Epidermal melanocyte (primary cell): Measurements from ENCODE around the gene SEZ6.

Experiments
- DNase-seq: peaks from one replicate; pipeline ENCODE4 v3.0.0; 2011; ENCODE audit warnings: low spot score; ENCODE audit not compliant: insufficient read length

SEZ6 gene

DNA sequence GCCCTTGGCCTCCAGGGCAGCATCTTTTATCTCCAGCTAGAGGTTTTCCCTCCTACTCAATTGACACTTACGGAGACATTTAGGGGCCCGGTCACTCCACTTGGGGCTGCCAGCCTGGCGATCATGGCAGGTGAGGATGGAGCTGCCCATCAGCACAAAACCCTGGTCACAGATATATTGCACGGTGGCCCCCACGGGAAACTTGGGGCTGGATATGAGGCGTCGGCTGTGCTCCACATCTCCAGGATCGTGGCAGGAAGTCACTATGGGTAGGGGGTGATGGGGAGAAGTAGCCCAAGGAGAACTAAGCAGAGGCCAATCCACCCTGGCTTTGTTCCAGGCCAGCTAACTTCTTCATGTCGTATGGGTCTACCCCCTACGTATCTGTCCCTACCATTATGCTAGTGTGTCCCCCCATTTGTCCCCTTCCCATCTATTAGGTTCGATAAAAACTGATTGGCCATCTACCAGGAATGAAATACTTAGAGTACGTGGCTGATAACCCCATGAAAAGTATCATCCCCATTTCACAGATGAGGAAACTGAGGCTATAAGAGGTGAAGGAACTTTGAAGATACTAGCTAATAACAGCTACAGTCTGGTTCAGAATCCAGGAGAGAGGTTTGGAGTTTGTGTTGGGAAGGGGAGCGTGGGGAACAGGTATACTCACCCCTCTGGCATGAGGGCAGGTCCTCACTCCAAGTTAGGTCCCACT is 48.4 kb downstream of the SEZ6 start:
- no peak for DNase-seq

DNA sequence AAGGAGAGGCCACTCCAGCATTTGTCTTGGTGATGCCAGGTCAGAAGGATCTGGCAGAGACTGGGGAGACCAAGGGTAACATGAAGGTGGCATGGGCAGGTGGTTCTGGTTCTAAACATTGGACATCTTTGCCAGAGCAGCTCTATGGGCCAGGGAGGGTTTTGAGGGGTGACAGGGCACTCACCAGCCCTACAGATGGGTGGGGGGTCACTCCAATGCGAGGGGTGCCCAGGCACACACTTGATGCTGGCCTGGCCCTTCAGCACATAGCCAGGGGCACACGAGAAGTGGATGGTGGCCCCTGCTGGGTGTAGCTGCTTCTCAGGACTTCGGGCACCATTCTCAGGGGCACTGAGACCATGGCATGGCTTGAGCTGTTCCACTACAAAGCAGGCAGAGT is 49.0 kb downstream of the SEZ6 start:
- no peak for DNase-seq

DNA sequence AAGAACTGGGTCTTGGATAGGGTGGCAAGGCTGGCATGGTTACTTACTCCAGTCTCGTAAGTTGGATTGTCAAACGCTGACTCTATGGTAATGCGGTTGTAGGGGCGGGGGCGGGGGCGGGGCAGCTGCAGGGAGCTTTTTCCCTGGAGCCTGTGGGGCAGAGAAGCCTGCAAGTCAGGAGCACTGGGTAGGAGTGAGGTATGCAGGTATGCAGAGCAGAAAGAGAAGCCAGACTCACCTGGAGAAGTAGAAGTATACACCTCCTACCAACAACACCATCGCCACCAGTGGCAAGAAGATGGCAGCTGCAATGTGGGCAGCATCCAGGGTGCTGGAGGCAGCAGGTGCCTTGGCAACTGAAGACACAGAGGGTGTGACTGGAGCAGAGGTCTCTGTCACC is 49.7 kb downstream of the SEZ6 start:
- no peak for DNase-seq

- no peak for DNase-seq
These were observed 50.4 kb downstream of the SEZ6 start for GRCh38 chr17:28955408-28955807.

- DNase-seq: no peak
These were observed 50.9 kb downstream of the SEZ6 start for GRCh38 chr17:28954886-28955285.

DNA sequence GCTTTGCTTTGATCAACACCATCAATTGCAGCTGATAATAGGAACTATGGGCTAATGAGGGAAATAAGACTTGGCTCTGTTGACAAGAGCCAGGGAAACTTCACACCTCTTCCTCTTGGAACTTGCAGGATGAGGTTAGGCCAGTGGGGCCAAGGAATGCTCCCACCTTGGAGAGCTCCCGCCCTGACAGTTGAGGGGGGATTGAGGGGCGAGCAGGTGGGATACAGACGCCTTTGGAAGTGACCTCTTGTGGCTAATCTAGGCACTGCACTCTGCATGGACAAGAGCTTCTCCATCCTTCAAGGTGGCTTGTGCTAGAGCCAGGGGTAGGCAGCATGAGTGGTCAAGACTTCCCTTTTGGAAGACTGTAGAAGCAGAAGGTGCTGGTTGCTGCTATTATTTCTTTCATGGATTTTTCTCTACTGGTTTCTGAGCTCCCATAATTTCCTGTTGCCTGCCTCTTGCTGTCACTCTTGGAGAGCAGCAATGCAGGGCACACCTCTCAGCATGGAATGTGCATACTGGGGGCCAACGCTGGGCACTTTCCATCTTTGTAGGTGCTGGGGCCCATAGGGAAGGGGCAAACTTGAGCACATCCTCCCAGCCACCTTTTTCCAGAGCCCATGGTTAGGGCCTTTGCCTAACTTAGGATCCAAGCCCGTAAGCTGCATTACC is 52.3 kb downstream of the SEZ6 start:
- no peak for DNase-seq

GRCh38 chr17:28951991-28952975 is 53.5 kb downstream of the SEZ6 start:
- peak; percentile 98 for DNase-seq

DNA sequence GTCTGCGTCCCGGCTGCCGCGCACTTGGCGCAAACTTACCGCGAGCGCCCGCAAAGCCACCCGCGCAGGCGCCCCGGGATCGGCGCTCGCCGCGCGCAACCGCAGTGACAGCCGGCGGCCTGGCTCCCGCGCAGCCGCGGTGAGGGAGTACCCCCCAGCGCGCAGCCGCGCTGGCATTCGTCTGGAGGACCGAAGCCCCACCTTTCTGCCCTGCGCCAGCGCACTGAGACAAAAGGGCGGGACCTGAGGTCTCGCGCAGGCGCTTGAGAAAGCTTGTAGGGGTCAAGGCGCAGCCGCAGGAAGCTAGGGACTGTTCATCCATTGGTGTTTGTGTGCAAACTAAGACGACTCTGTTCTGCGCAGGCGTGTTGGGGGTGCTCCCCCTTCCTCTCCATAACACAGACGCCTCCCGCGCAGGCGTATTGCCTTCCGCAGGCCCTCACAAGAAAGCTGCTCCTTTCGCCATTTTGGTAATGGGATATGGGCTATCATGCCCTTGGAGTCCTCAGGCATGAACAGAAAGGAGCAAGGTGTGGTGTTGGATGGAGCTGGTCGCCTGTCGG is 54.3 kb downstream of the SEZ6 start, which contains the start of gene PHF12:
PHF12 (minus strand) TSS at position 91 of the 563 bp plus-strand sequence. CDS start 558 bp downstream, outside the sequence.
- DNase-seq: peak; percentile 86

- DNase-seq: no peak
These were observed 54.9 kb downstream of the SEZ6 start for GRCh38 chr17:28950752-28951427.

- no peak for DNase-seq
These were observed 55.6 kb downstream of the SEZ6 start for GRCh38 chr17:28950017-28950751.

GRCh38 chr17:28949185-28950016 is 56.4 kb downstream of the SEZ6 start:
- no peak for DNase-seq

DNA sequence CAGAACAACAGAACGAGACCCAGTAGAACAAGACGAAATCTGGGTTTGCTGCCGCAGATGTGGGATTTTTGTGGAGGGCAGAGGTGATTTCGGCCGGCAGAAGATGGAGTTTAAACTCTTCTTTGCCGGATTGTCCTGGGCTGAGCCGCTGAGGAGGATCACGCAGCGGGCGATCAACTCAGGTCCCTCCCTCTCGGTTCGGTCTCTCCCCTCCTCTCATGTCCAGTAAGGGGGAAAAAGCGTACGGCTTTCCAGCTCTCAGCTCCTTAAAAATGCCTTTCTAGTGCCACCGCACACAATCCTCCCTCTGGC is 57.0 kb downstream of the SEZ6 start:
- DNase-seq: no peak

DNA sequence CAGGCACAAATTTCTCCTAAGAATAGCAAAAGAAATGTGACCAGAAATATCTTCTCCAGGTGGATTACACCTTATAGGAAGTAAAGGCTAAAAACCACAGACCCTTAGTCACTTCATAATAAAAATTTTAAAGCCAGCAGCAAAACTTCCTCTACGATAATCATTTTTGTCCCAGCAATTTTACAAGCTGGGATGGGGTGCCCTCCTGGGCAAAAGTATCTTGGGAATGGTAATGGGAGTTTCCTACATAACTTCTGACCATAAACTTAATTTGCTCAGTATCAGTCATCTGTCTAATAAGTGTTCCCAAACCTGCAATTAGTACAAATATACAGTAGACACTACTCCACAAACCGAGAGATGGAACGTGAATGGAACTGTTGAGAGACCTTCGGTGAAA is 57.5 kb downstream of the SEZ6 start:
- DNase-seq: no peak

- no peak for DNase-seq
These were observed 58.2 kb downstream of the SEZ6 start for GRCh38 chr17:28947639-28948038.

DNA sequence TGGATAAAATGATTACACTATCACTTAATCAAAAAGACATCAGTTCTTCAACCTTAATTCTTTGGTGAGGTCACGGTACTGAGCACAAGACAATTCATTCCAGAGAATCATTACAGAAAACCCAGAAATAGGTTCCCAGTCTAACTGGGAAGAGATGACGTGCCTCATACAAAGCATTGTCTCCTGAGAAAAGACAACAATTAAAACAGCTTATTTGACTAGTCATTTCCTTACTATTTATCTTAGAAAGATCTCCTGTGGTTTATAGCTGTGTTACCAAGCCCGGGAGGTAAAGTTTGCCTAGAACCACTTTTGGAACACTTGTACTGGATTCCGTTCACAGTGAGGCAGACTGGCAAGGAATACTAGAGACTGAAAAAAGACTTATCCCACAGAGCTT is 59.6 kb downstream of the SEZ6 start:
- DNase-seq: no peak

- no peak for DNase-seq
These were observed 60.7 kb downstream of the SEZ6 start for GRCh38 chr17:28944862-28945741.

DNA sequence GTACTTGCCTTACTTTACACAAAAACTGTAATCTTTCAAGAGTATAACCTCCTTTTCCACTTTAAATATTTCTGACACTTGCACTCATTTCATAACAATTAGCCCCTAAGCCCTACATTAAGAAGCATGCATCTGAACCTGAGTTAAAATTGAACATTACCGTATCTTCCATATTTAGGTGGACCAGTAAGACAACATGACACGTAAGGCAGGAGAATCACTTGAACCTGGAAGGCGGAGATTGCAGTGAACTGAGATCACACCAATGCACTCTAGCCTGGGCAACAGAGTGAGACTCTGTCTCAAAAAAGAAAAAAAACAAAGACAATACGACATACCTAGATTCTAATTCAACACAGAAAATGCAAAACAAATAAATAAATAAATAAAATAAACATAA is 61.5 kb downstream of the SEZ6 start:
- DNase-seq: no peak

- DNase-seq: no peak
These were observed 62.9 kb downstream of the SEZ6 start for GRCh38 chr17:28942925-28943324.

DNA sequence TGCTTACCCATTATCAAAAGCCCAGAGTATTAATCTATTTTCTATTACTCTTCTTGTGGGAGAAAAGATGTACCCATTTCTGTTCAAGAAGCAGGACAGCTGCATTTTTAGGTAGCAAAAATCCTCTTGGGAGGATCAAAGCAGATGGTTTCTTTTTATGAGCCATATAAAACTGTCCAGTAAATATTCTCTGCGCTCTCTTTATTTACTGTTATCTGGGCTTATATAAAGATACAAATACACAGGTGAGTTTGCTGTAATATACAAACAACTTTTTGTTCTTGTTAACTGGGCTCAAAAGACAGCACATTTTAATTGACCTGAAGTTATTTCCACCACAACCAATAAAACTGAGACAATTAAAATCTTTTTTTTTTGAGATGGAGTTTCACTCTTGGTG is 64.6 kb downstream of the SEZ6 start:
- DNase-seq: no peak
